ENCODE measurements around the gene PLAC8L1.

The PLAC8L1 gene

DNA sequence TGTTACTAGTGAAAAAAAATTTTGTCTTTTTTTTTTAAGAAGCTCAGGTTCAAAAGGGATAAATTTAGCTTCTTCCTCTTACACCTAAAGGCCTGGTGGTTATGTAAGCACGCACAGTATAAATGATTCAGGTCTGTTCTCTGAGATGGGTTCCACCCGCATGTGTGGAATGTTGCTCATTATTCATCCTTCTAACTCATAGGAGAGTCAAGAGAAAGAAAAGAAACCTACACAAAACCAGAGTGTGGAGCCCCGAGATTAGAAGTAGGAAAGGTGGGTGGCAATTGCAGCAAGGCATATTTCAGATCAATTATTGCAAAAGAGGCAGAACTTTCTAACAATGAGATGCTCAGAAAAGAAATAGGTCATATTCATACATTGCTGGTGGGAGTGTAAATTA, 13.5 kb downstream of the PLAC8L1 start:
- TF ChIP-seq FOXP2 (optimal IDR thresholded peaks at IDR 0.05; ENCODE audit: borderline replicate concordance, extremely low read depth, extremely low read length, insufficient read depth) (no peak), SIN3A (IDR thresholded peaks at IDR 0.05; ENCODE audit: borderline replicate concordance, insufficient read depth, low read length) (no peak), REST (IDR thresholded peaks at IDR 0.05; ENCODE audit: insufficient read depth in 1 of 2, low read depth in 2 of 2, low read length in 2 of 2) (no peak), TAF1 (IDR thresholded peaks at IDR 0.05; ENCODE audit: borderline replicate concordance, insufficient read depth, low read length) (no peak), POLR2AphosphoS5 (IDR thresholded peaks at IDR 0.05; ENCODE audit: low read depth, low read length) (no peak)

DNA sequence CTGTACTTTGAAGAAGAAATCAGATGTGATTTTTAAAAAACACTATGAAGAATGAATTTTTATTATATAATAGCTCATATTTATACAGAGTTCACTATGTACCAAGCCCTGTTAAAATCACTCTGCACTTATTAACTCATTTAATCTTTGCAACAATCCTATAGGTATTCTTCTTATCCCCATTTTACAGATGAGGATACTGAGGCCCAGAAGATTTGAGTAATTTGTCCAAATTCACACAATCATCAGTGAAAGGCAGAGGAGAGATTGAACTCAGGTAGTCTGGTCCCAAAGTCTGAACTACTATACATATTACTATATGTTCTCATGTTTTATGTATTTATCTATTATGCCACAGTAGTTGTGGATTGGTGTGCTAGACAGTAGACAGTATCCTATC, 16.1 kb downstream of the PLAC8L1 start:
- TF ChIP-seq TAF1 (IDR thresholded peaks at IDR 0.05; ENCODE audit: borderline replicate concordance, insufficient read depth, low read length) (no peak), FOXP2 (optimal IDR thresholded peaks at IDR 0.05; ENCODE audit: borderline replicate concordance, extremely low read depth, extremely low read length, insufficient read depth) (no peak), POLR2AphosphoS5 (IDR thresholded peaks at IDR 0.05; ENCODE audit: low read depth, low read length) (no peak), SIN3A (IDR thresholded peaks at IDR 0.05; ENCODE audit: borderline replicate concordance, insufficient read depth, low read length) (no peak), REST (IDR thresholded peaks at IDR 0.05; ENCODE audit: insufficient read depth in 1 of 2, low read depth in 2 of 2, low read length in 2 of 2) (no peak)

- TF ChIP-seq TAF1 (IDR thresholded peaks at IDR 0.05; ENCODE audit: borderline replicate concordance, insufficient read depth, low read length): no peak
- TF ChIP-seq SIN3A (IDR thresholded peaks at IDR 0.05; ENCODE audit: borderline replicate concordance, insufficient read depth, low read length): no peak
- TF ChIP-seq REST (IDR thresholded peaks at IDR 0.05; ENCODE audit: insufficient read depth in 1 of 2, low read depth in 2 of 2, low read length in 2 of 2): no peak
- no peak for TF ChIP-seq FOXP2 (optimal IDR thresholded peaks at IDR 0.05; ENCODE audit: borderline replicate concordance, extremely low read depth, extremely low read length, insufficient read depth)
- TF ChIP-seq POLR2AphosphoS5 (IDR thresholded peaks at IDR 0.05; ENCODE audit: low read depth, low read length): no peak
Observed at GRCh38 chr5:146088098-146088497, 17.3 kb downstream of the PLAC8L1 start.

GRCh38 chr5:146084376-146084775, 21.0 kb downstream of the PLAC8L1 start:
- no peak for TF ChIP-seq FOXP2 (optimal IDR thresholded peaks at IDR 0.05; ENCODE audit: borderline replicate concordance, extremely low read depth, extremely low read length, insufficient read depth)
- no peak for TF ChIP-seq REST (IDR thresholded peaks at IDR 0.05; ENCODE audit: insufficient read depth in 1 of 2, low read depth in 2 of 2, low read length in 2 of 2)
- no peak for TF ChIP-seq POLR2AphosphoS5 (IDR thresholded peaks at IDR 0.05; ENCODE audit: low read depth, low read length)
- no peak for TF ChIP-seq TAF1 (IDR thresholded peaks at IDR 0.05; ENCODE audit: borderline replicate concordance, insufficient read depth, low read length)
- TF ChIP-seq SIN3A (IDR thresholded peaks at IDR 0.05; ENCODE audit: borderline replicate concordance, insufficient read depth, low read length): no peak

- TF ChIP-seq FOXP2 (optimal IDR thresholded peaks at IDR 0.05; ENCODE audit: borderline replicate concordance, extremely low read depth, extremely low read length, insufficient read depth) (no peak), POLR2AphosphoS5 (IDR thresholded peaks at IDR 0.05; ENCODE audit: low read depth, low read length) (no peak), SIN3A (IDR thresholded peaks at IDR 0.05; ENCODE audit: borderline replicate concordance, insufficient read depth, low read length) (no peak), REST (IDR thresholded peaks at IDR 0.05; ENCODE audit: insufficient read depth in 1 of 2, low read depth in 2 of 2, low read length in 2 of 2) (no peak), TAF1 (IDR thresholded peaks at IDR 0.05; ENCODE audit: borderline replicate concordance, insufficient read depth, low read length) (no peak)
Observed at GRCh38 chr5:146082798-146083197, 22.6 kb downstream of the PLAC8L1 start.

All from PFSK-1 (cell line).